ENCODE measurements around the gene BMP7.

The BMP7 gene

DNA sequence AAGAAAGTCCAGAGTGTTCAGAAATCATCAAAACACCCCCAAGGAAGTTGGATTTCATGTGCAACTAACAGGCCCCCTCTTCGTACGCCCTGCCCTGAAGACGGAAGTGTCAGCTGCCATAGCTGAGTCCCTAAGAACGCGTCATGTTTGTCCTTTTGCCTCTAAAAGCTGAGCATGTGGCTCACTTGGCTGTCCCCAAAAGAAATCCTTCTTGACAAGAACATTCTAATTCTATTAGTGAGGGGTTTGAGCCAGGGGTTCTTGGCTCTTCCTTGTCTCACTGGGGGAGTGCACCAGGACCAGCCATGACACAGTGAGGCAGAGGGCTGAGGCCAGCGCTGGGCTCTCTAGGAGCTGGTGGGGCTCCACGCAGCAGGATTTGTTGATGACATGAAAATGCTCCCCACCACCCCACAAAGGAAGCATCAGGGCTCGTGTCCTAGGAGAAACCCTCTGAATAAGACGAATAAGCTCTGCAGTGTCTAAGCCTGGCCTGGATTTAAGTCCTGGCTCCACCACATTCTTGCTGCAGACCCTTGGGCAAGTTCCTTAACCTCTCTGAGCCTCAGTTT is 43.2 kb upstream of the BMP7 start:
- Histone ChIP-seq H2AFZ (ENCODE audit: low read length) (no peak overlapping the region), H2BK15ac (ENCODE audit: low read length) (no peak overlapping the region), H3K27ac (replicated peaks; ENCODE audit: low read length) (no peak overlapping the region), H3K23ac (ENCODE audit: low read depth, low read length, poor library complexity) (no peak overlapping the region), H3K14ac (ENCODE audit: low read length) (no peak overlapping the region), H3K36me3 (replicated peaks in 1 of 2; ENCODE audit: control insufficient read depth in 2 of 2, insufficient read depth in 2 of 2, low read length in 2 of 2) (no peaks in the 10 kb centered on the region), H4K91ac (ENCODE audit: low read depth, low read length, poor library complexity) (no peak overlapping the region), H3K9me3 (replicated peaks in 1 of 2; ENCODE audit: control insufficient read depth in 2 of 2, insufficient read depth in 1 of 2, low read depth in 1 of 2, low read length in 2 of 2) (no peaks in the 10 kb centered on the region), H4K8ac (ENCODE audit: low read depth, low read length) (no peak overlapping the region), H3K4ac (ENCODE audit: low read length) (no peak overlapping the region), H3K4me3 (ENCODE audit: low read length in 2 of 2) (no peak overlapping the region), H3K4me1 (ENCODE audit: control insufficient read depth in 2 of 2, insufficient read depth in 1 of 2, low read depth in 1 of 2, low read length in 2 of 2) (peaks cover 0 to 9% of the 10 kb centered on the region in 2 donors), H2AK5ac (ENCODE audit: low read depth, low read length) (no peak overlapping the region), H3K9ac (ENCODE audit: low read depth, low read length, poor library complexity) (no peak overlapping the region), H2BK5ac (ENCODE audit: low read length) (no peak overlapping the region), H3K27me3 (ENCODE audit: control insufficient read depth in 3 of 3, insufficient read depth in 3 of 3, low read depth in 1 of 3, low read length in 3 of 3) (peaks cover 0 to 10% (median 0%) of the 10 kb centered on the region in 3 experiments), H2BK120ac (ENCODE audit: low read depth, low read length) (no peak overlapping the region), H3K79me1 (ENCODE audit: low read depth, low read length) (no peaks in the 10 kb centered on the region), H2BK12ac (ENCODE audit: low read length) (no peak overlapping the region), H3K4me2 (ENCODE audit: insufficient read depth, low read length, poor library complexity, severe bottlenecking) (no peak overlapping the region), H3K18ac (ENCODE audit: low read length) (no peak overlapping the region)
- no CpG with 5 or more reads among the region's 9 CpGs for WGBS, 2 donors (ENCODE audit: extremely low coverage in 2 of 2, insufficient read length in 2 of 2, insufficient replicate concordance in 1 of 2)
- no peak for DNase-seq (ENCODE audit: low spot score)

GRCh38 chr20:57308451-57309271 is 42.2 kb upstream of the BMP7 start:
- Histone ChIP-seq H4K8ac (ENCODE audit: low read depth, low read length) (no peak overlapping the region), H3K4me1 (ENCODE audit: control insufficient read depth in 2 of 2, insufficient read depth in 1 of 2, low read depth in 1 of 2, low read length in 2 of 2) (peaks cover 0 to 9% of the 10 kb centered on the region in 2 donors), H2AFZ (ENCODE audit: low read length) (peak overlapping the region; percentile 40), H3K9ac (ENCODE audit: low read depth, low read length, poor library complexity) (no peak overlapping the region), H3K9me3 (replicated peaks in 1 of 2; ENCODE audit: control insufficient read depth in 2 of 2, insufficient read depth in 1 of 2, low read depth in 1 of 2, low read length in 2 of 2) (no peaks in the 10 kb centered on the region), H2BK12ac (ENCODE audit: low read length) (no peak overlapping the region), H3K27me3 (ENCODE audit: control insufficient read depth in 3 of 3, insufficient read depth in 3 of 3, low read depth in 1 of 3, low read length in 3 of 3) (peaks cover 0 to 10% (median 0%) of the 10 kb centered on the region in 3 experiments), H3K18ac (ENCODE audit: low read length) (no peak overlapping the region), H2AK5ac (ENCODE audit: low read depth, low read length) (no peak overlapping the region), H3K4me3 (ENCODE audit: low read length in 2 of 2) (no peak overlapping the region), H3K23ac (ENCODE audit: low read depth, low read length, poor library complexity) (no peak overlapping the region), H3K4ac (ENCODE audit: low read length) (no peak overlapping the region), H3K36me3 (replicated peaks in 1 of 2; ENCODE audit: control insufficient read depth in 2 of 2, insufficient read depth in 2 of 2, low read length in 2 of 2) (no peaks in the 10 kb centered on the region), H3K14ac (ENCODE audit: low read length) (no peak overlapping the region), H2BK15ac (ENCODE audit: low read length) (no peak overlapping the region), H3K27ac (replicated peaks; ENCODE audit: low read length) (no peak overlapping the region), H2BK5ac (ENCODE audit: low read length) (no peak overlapping the region), H4K91ac (ENCODE audit: low read depth, low read length, poor library complexity) (no peak overlapping the region), H3K4me2 (ENCODE audit: insufficient read depth, low read length, poor library complexity, severe bottlenecking) (no peak overlapping the region), H3K79me1 (ENCODE audit: low read depth, low read length) (no peaks in the 10 kb centered on the region), H2BK120ac (ENCODE audit: low read depth, low read length) (no peak overlapping the region)
- no CpG with 5 or more reads among the region's 13 CpGs for whole genome bisulfite sequencing, 2 donors (ENCODE audit: extremely low coverage in 2 of 2, insufficient read length in 2 of 2, insufficient replicate concordance in 1 of 2)
- DNase-seq (ENCODE audit: low spot score) = no peak

DNA sequence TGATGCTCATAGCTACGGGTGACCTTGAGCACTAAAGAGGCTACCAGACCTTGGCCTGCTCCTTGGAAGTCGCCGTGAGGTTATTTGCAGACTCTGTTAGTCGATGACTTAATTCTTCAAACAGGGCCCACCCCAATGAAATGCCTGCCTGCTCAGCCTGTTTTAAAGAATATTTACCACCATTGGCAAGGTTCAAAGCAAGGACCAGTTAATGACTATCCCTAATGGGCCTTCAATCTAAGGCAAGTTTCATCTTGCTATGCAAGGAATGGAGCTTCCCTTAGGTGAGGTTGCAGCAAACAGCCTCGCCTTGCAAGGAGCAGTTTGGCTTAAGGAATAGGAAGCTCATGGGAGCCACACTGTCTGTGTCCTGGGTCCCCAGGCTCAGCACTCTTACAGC is 40.3 kb upstream of the BMP7 start:
- H3K36me3 ChIP-seq (replicated peaks in 1 of 2; ENCODE audit: control insufficient read depth in 2 of 2, insufficient read depth in 2 of 2, low read length in 2 of 2) = no peaks in the 10 kb centered on the region
- H4K91ac ChIP-seq (ENCODE audit: low read depth, low read length, poor library complexity) = no peak overlapping the region
- no peak overlapping the region for H3K18ac ChIP-seq (ENCODE audit: low read length)
- no peak overlapping the region for H2AK5ac ChIP-seq (ENCODE audit: low read depth, low read length)
- no peak overlapping the region for H2BK5ac ChIP-seq (ENCODE audit: low read length)
- no peak overlapping the region for H3K23ac ChIP-seq (ENCODE audit: low read depth, low read length, poor library complexity)
- H3K9ac ChIP-seq (ENCODE audit: low read depth, low read length, poor library complexity) = no peak overlapping the region
- no peak overlapping the region for H3K14ac ChIP-seq (ENCODE audit: low read length)
- no peak for DNase-seq (ENCODE audit: low spot score)
- H3K4me3 ChIP-seq (ENCODE audit: low read length in 2 of 2) = no peak overlapping the region
- H3K79me1 ChIP-seq (ENCODE audit: low read depth, low read length) = no peaks in the 10 kb centered on the region
- no peak overlapping the region for H2AFZ ChIP-seq (ENCODE audit: low read length)
- H2BK15ac ChIP-seq (ENCODE audit: low read length) = no peak overlapping the region
- no peak overlapping the region for H3K4ac ChIP-seq (ENCODE audit: low read length)
- H2BK120ac ChIP-seq (ENCODE audit: low read depth, low read length) = no peak overlapping the region
- peaks cover 0 to 9% of the 10 kb centered on the region in 2 donors for H3K4me1 ChIP-seq (ENCODE audit: control insufficient read depth in 2 of 2, insufficient read depth in 1 of 2, low read depth in 1 of 2, low read length in 2 of 2)
- no peak overlapping the region for H2BK12ac ChIP-seq (ENCODE audit: low read length)
- no peak overlapping the region for H3K27ac ChIP-seq (replicated peaks; ENCODE audit: low read length)
- WGBS, 2 donors (ENCODE audit: extremely low coverage in 2 of 2, insufficient read length in 2 of 2, insufficient replicate concordance in 1 of 2) = no CpG with 5 or more reads among the region's 5 CpGs
- H3K9me3 ChIP-seq (replicated peaks in 1 of 2; ENCODE audit: control insufficient read depth in 2 of 2, insufficient read depth in 1 of 2, low read depth in 1 of 2, low read length in 2 of 2) = no peaks in the 10 kb centered on the region
- no peak overlapping the region for H4K8ac ChIP-seq (ENCODE audit: low read depth, low read length)
- H3K4me2 ChIP-seq (ENCODE audit: insufficient read depth, low read length, poor library complexity, severe bottlenecking) = no peak overlapping the region
- no peaks in the 10 kb centered on the region for H3K27me3 ChIP-seq (ENCODE audit: control insufficient read depth in 3 of 3, insufficient read depth in 3 of 3, low read depth in 1 of 3, low read length in 3 of 3)

DNA sequence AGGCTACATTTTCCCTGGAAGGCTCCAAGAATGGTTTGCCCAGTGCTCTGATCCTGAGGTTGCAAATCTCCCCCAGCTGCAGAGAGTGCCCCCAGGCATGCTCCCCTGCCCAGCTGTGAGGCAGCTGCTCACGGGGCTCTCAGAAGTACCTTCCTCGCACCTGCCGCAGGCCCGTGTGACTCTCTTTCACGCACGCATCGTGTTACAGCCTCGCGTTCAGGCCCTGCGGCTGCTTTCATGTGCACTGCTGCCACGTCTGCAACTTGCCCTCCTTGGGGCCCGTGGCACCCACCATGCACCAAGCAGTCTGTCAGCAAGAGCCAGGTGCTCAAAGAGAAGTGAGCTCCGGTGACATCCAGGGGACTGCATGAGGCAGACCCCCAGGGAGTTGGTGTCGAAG is 34.6 kb upstream of the BMP7 start:
- no peak for DNase-seq (ENCODE audit: low spot score)
- Histone ChIP-seq H3K4ac (ENCODE audit: low read length) (no peak overlapping the region), H2AK5ac (ENCODE audit: low read depth, low read length) (no peak overlapping the region), H3K14ac (ENCODE audit: low read length) (peak overlapping the region; percentile 65), H3K27ac (replicated peaks; ENCODE audit: low read length) (no peak overlapping the region), H3K23ac (ENCODE audit: low read depth, low read length, poor library complexity) (peak overlapping the region; percentile 1), H4K91ac (ENCODE audit: low read depth, low read length, poor library complexity) (no peak overlapping the region), H2AFZ (ENCODE audit: low read length) (no peak overlapping the region), H3K4me1 (ENCODE audit: control insufficient read depth in 2 of 2, insufficient read depth in 1 of 2, low read depth in 1 of 2, low read length in 2 of 2) (no peaks in the 10 kb centered on the region), H3K18ac (ENCODE audit: low read length) (peak overlapping the region; percentile 73), H2BK5ac (ENCODE audit: low read length) (peak overlapping the region; percentile 43), H3K36me3 (replicated peaks in 1 of 2; ENCODE audit: control insufficient read depth in 2 of 2, insufficient read depth in 2 of 2, low read length in 2 of 2) (no peaks in the 10 kb centered on the region), H3K9me3 (replicated peaks in 1 of 2; ENCODE audit: control insufficient read depth in 2 of 2, insufficient read depth in 1 of 2, low read depth in 1 of 2, low read length in 2 of 2) (no peaks in the 10 kb centered on the region), H2BK15ac (ENCODE audit: low read length) (peak overlapping the region; percentile 17), H3K27me3 (ENCODE audit: control insufficient read depth in 3 of 3, insufficient read depth in 3 of 3, low read depth in 1 of 3, low read length in 3 of 3) (no peaks in the 10 kb centered on the region), H3K9ac (ENCODE audit: low read depth, low read length, poor library complexity) (no peak overlapping the region), H3K4me3 (ENCODE audit: low read length in 2 of 2) (no peak overlapping the region), H2BK120ac (ENCODE audit: low read depth, low read length) (no peak overlapping the region), H4K8ac (ENCODE audit: low read depth, low read length) (no peak overlapping the region), H2BK12ac (ENCODE audit: low read length) (no peak overlapping the region), H3K4me2 (ENCODE audit: insufficient read depth, low read length, poor library complexity, severe bottlenecking) (no peak overlapping the region), H3K79me1 (ENCODE audit: low read depth, low read length) (no peaks in the 10 kb centered on the region)
- no CpG with 5 or more reads among the region's 14 CpGs for WGBS, 2 donors (ENCODE audit: extremely low coverage in 2 of 2, insufficient read length in 2 of 2, insufficient replicate concordance in 1 of 2)

Measured in neuronal stem cell (in vitro differentiated cells).